WI38 (cell line): ENCODE measurements around the gene TCERG1L.

Source experiments
- H3K4me3 ChIP-seq: 2 replicates; pipeline ENCODE4 v1.5.1; 2011; ENCODE audit warnings: low read depth, mild to moderate bottlenecking, control low read depth, low read length
- TF ChIP-seq, protein P1 (sequence below): IDR thresholded peaks from 2 replicates; pipeline ENCODE4 v1.5.1; 2012; ENCODE audit warnings: low read depth, mild to moderate bottlenecking, control low read depth, low read length

The TCERG1L gene

DNA sequence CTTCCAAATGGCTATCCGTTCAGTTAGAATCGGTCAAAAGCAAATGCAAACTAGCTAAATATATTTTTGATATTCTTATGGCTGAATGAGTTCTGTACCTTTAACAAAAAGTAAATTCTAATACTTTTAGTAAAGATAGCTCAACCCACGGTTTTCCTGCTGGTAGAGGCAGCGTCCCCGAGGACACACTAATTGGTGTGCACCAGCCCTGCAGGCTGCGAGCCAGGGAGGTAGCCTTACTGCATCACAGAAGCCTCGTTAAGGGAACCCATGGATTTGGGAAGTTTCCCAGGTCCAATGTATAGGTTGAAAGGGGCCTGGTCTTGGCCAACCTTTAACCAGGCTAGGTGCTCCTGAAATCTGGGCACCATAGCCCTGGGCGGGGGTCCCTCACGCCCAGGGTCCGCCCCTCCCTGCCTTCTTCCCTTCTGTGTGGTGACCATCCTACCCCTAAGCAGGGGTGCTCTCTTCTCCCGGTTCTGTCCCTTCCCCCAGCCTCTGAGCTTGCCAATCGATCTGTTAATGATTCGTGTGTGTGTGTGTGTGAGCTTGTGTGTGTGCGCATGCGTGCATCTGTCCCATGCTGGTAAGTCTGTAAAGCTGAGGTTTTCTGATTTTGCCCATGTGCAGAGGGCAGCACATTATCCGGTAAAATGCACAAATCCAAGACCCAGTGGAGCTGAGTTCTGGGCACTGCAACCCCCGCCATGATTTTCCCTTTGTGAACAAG lies 191.7 kb downstream of the TCERG1L start:
- TF ChIP-seq, protein P1, sequence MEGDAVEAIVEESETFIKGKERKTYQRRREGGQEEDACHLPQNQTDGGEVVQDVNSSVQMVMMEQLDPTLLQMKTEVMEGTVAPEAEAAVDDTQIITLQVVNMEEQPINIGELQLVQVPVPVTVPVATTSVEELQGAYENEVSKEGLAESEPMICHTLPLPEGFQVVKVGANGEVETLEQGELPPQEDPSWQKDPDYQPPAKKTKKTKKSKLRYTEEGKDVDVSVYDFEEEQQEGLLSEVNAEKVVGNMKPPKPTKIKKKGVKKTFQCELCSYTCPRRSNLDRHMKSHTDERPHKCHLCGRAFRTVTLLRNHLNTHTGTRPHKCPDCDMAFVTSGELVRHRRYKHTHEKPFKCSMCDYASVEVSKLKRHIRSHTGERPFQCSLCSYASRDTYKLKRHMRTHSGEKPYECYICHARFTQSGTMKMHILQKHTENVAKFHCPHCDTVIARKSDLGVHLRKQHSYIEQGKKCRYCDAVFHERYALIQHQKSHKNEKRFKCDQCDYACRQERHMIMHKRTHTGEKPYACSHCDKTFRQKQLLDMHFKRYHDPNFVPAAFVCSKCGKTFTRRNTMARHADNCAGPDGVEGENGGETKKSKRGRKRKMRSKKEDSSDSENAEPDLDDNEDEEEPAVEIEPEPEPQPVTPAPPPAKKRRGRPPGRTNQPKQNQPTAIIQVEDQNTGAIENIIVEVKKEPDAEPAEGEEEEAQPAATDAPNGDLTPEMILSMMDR = no peak
- no peak overlapping the region for H3K4me3 ChIP-seq

DNA sequence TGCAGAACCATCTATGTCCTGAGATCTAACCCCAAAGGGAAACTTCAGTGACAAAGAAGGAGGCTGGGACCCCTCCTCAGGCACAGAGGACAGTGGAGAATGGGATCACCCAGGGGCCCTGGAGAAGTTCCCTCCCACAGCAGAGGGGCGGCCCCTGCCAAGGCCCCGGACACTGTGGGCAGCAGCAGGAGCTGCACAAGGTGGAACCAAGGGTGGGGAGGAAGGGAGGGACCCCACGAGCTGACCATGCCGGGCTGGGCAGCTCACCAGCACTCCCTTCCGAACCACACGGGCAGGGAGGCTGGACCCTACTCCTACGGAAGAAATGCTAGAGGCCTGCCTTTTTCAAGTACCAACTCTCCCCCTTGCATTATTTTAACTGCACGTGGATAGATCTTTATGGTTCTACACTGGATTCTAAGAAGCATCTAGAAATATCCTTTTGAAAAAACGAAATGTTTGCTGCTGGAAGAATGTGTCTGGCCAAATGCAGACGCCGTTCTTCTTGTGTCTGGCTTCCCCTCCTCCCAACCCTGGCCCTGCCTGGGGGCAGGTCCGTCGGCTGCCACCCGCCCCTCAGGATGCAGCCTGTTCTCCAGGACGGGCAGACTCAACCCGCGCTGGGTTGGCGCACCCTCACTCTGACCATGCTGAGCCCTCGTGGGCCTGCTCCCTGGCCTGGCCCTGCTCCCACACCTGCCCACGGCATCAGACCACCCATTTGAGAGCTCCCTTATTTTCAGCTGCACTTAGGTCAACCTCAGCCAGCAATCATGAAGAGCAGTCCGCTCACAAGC lies 193.9 kb downstream of the TCERG1L start:
- H3K4me3 ChIP-seq = no peak overlapping the region
- TF ChIP-seq, protein P1 = no peak

DNA sequence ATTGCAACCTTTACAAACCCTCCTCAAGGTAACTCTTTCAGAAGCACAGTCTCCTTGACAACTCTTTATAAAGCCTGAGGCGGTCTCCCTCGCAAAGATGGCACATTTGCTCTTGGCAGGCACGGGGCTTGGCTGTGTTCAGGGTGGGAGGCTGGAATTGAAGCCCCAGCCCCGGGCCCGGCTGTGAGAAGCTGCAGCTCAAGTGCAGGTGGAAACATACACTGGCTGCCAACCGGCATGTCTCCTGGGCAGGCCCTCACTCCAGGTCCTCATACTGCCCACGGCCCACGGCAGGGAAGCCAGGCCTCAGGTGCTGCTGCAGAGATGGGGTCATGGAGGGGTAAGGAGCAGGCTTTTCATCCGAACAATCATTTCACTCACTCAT lies 194.5 kb downstream of the TCERG1L start:
- TF ChIP-seq, protein P1 = no peak
- H3K4me3 ChIP-seq = no peak overlapping the region

DNA sequence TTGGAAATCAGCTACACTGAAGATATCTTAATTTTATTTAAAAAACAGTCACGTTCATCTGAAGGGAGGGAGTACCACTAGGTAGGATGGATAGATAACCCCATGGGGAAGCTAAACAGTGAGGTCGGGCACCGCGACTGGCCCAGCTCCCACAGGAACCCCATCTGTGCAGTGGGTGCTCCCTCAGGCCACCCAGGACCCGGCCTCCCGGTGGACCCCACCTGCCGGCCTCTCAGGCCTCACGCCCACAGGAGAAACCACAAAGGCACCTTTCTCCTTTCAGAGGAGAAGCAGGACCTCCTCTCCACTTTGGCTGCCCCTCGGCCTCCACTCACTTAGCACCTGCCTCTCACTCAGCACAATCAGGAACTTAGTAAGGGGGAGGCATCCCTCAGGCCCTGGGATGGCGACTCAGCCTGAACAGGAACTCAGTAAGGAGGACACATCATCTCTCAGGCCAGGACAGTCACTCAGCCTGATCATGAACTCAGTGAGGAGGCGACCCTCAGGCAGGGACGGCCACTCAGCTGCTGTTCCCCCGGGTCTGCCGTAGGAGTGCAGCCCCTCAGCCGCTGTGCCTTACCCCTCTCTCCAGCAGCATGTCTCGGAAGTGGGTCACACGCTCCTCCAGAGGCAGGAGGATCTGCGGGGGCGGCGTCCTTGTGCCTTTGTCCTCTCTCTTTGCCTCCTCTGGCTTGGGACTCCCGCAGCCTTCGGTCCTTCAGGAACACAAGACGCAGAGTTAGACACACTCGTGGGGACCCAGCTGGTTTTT lies 195.1 kb downstream of the TCERG1L start:
- TF ChIP-seq, protein P1 = no peak

DNA sequence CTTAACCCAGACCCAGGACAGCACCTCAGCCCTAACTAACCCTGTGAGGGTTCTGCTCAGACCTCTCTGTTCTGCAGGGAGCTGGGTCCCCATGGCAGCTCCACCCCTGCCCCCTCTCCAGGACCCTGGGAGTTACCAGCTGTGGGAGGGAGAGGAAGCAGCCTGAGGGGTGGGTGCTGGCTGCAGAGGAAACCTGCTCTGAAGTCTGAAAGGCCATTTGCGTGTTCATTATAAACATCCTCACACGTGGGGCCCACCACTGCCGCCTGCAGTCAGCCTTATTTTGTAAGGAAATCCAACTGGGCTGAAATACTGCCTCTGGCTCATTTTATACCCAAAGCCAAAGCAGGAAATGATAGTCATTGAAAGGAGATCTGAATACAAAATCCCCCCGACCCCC lies 195.7 kb downstream of the TCERG1L start:
- TF ChIP-seq, protein P1 = no peak
- no peak overlapping the region for H3K4me3 ChIP-seq

More for the DNA sequence above, 195.1 kb downstream of the TCERG1L start:
- H3K4me3 ChIP-seq = no peak overlapping the region

DNA sequence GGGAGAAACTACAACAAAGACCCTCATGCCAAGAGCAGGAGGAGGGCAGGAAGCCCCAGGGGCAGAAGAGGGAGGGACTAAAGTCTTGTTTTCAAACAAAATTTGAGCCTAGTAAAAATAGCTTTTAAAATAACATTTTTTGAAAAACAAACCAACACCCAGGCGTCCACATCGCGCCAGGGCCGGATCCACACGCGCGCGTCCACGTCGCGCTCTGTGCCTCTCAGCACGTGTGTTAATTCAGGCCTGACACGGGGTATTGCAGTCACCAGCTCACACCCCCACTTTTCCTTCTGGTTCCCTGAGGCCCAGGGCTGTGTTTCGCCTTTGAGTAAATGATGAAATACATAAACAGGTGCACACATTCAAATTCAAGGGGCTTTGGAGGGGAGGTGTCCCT lies 196.2 kb downstream of the TCERG1L start:
- TF ChIP-seq, protein P1 = no peak
- H3K4me3 ChIP-seq = no peak overlapping the region

DNA sequence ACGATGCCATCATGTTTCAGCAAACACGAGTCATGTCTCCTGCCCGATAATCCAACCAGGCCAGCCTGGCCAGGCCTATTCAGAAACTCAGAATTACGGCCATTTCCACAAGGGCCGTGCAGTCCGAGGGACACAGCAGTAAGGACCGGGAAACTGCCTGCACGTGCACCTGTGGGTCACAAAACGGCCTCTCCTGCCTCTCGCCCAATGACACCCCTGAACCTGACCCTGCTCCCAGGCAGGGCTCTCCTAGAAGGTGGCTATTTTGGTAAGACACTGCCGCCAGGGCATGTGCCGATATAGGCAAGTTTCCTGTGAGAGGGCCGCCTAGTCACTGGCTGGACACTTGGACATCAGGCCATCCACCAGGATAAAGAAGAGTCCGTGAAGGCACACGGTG lies 196.7 kb downstream of the TCERG1L start:
- no peak overlapping the region for H3K4me3 ChIP-seq

More for the DNA sequence above, 196.7 kb downstream of the TCERG1L start:
- TF ChIP-seq, protein P1 = no peak
